Measurements from ENCODE around the gene PHLDB1.

The PHLDB1 gene

GRCh38 chr11:118660681-118661424 is 53.4 kb downstream of the PHLDB1 start:
- H3K27ac Mint-ChIP-seq, result no peak overlapping the region
- peaks cover under 1% of the 10 kb centered on the region for H3K36me3 Mint-ChIP-seq (ENCODE audit: low read depth)
- no peaks in the 10 kb centered on the region for H3K9me3 Mint-ChIP-seq
- no peak overlapping the region for H3K4me3 Mint-ChIP-seq
- H3K27me3 Mint-ChIP-seq (ENCODE audit: low read depth, poor library complexity), result peaks cover 4% of the 10 kb centered on the region
- TF ChIP-seq CTCF (IDR thresholded peaks at IDR 0.05), result no peak
- peaks cover 63% of the 10 kb centered on the region for H3K4me1 Mint-ChIP-seq
- no peak for DNase-seq

- no peaks in the 10 kb centered on the region for H3K36me3 Mint-ChIP-seq (ENCODE audit: low read depth)
- peaks cover 4% of the 10 kb centered on the region for H3K27me3 Mint-ChIP-seq (ENCODE audit: low read depth, poor library complexity)
- no peak for TF ChIP-seq CTCF (IDR thresholded peaks at IDR 0.05)
- no peak overlapping the region for H3K27ac Mint-ChIP-seq
- no peak overlapping the region for H3K4me3 Mint-ChIP-seq
- H3K9me3 Mint-ChIP-seq, result no peaks in the 10 kb centered on the region
- no peak for DNase-seq
- peaks cover 71% of the 10 kb centered on the region for H3K4me1 Mint-ChIP-seq
Observed at GRCh38 chr11:118661425-118662301, 54.2 kb downstream of the PHLDB1 start.

- no peak overlapping the region for H3K4me3 Mint-ChIP-seq
- peaks cover 4% of the 10 kb centered on the region for H3K27me3 Mint-ChIP-seq (ENCODE audit: low read depth, poor library complexity)
- no peak for TF ChIP-seq CTCF (IDR thresholded peaks at IDR 0.05)
- H3K4me1 Mint-ChIP-seq, result peaks cover 67% of the 10 kb centered on the region
- no peaks in the 10 kb centered on the region for H3K9me3 Mint-ChIP-seq
- H3K27ac Mint-ChIP-seq, result no peak overlapping the region
- no peaks in the 10 kb centered on the region for H3K36me3 Mint-ChIP-seq (ENCODE audit: low read depth)
- no peak for DNase-seq
Observed at GRCh38 chr11:118662401-118663271, 55.2 kb downstream of the PHLDB1 start.

- Mint-ChIP-seq H3K36me3 (ENCODE audit: low read depth) (no peaks in the 10 kb centered on the region), H3K4me1 (peaks cover 61% of the 10 kb centered on the region), H3K27me3 (ENCODE audit: low read depth, poor library complexity) (peaks cover 4% of the 10 kb centered on the region), H3K4me3 (no peak overlapping the region), H3K9me3 (no peaks in the 10 kb centered on the region), H3K27ac (no peak overlapping the region)
- no peak for TF ChIP-seq CTCF (IDR thresholded peaks at IDR 0.05)
- DNase-seq, result no peak
Observed at GRCh38 chr11:118663381-118663780, 56.0 kb downstream of the PHLDB1 start.

- DNase-seq, result no peak
- Mint-ChIP-seq H3K27me3 (ENCODE audit: low read depth, poor library complexity) (peaks cover 4% of the 10 kb centered on the region), H3K4me3 (no peak overlapping the region), H3K9me3 (no peaks in the 10 kb centered on the region), H3K4me1 (peaks cover 59% of the 10 kb centered on the region), H3K36me3 (ENCODE audit: low read depth) (no peaks in the 10 kb centered on the region), H3K27ac (no peak overlapping the region)
- no peak for TF ChIP-seq CTCF (IDR thresholded peaks at IDR 0.05)
Observed at GRCh38 chr11:118663902-118664301, 56.5 kb downstream of the PHLDB1 start.

Data from nephron progenitor cell (in vitro differentiated cells).